Subcutaneous abdominal adipose tissue (tissue), 5 donors: ENCODE data around the gene DNAH8.

ENCODE experiments used
- H3K27ac ChIP-seq: one replicate; pipeline ENCODE4 v1.7.0; 2013; ENCODE audit warnings: low read depth, mild to moderate bottlenecking, inconsistent platforms, low read length, moderate library complexity
- H3K27me3 ChIP-seq, 5 donors: one replicate each; pipeline ENCODE4 v1.7.0; 2013; ENCODE audit warnings: low read length in 5 of 5, inconsistent platforms in 1 of 5; ENCODE audit not compliant: control insufficient read depth in 5 of 5, insufficient read depth in 4 of 5
- H3K36me3 ChIP-seq, 5 donors: one replicate each; pipeline ENCODE4 v1.7.0; 2013; ENCODE audit warnings: low read length in 5 of 5; ENCODE audit not compliant: control insufficient read depth in 5 of 5, insufficient read depth in 5 of 5
- H3K4me1 ChIP-seq, 5 donors: one replicate each; pipeline ENCODE4 v1.7.0; 2013; ENCODE audit warnings: low read length in 5 of 5, mild to moderate bottlenecking in 3 of 5, moderate library complexity in 1 of 5; ENCODE audit not compliant: control insufficient read depth in 5 of 5, insufficient read depth in 5 of 5
- H3K4me3 ChIP-seq, 5 donors: one replicate each; pipeline ENCODE4 v1.7.0; 2013; ENCODE audit warnings: low read length in 5 of 5, low read depth in 1 of 5
- H3K9ac ChIP-seq, 5 donors: one replicate each; pipeline ENCODE4 v1.7.0; 2013; ENCODE audit warnings: low read length in 5 of 5, mild to moderate bottlenecking in 4 of 5, moderate library complexity in 3 of 5
- H3K9me3 ChIP-seq, 5 donors: one replicate each; pipeline ENCODE4 v1.7.0; 2013; ENCODE audit warnings: low read length in 5 of 5; ENCODE audit not compliant: control insufficient read depth in 5 of 5
- donor health status: healthy.
- donor health status: healthy.
- donor health status: healthy.
- donor health status: healthy.
- donor health status: healthy.

The DNAH8 gene

GRCh38 chr6:38773338-38773737 is 58.2 kb downstream of the DNAH8 start:
- Histone ChIP-seq H3K36me3 (no peaks in the 10 kb centered on the region), H3K4me3 (no peak overlapping the region), H3K9me3 (peaks cover 0 to 4% (median 0%) of the 10 kb centered on the region in 5 donors), H3K27me3 (peaks cover 0 to 8% (median 0%) of the 10 kb centered on the region in 5 donors), H3K9ac (no peak overlapping the region), H3K27ac (no peak overlapping the region), H3K4me1 (no peaks in the 10 kb centered on the region)

GRCh38 chr6:38774929-38775707 is 60.0 kb downstream of the DNAH8 start:
- no peaks in the 10 kb centered on the region for H3K36me3 ChIP-seq
- H3K27ac ChIP-seq, result no peak overlapping the region
- H3K9me3 ChIP-seq, result peaks cover 0 to 3% (median 0%) of the 10 kb centered on the region in 5 donors
- no peak overlapping the region for H3K9ac ChIP-seq
- H3K4me1 ChIP-seq, result no peaks in the 10 kb centered on the region
- H3K27me3 ChIP-seq, result peaks cover 0 to 8% (median 0%) of the 10 kb centered on the region in 5 donors
- H3K4me3 ChIP-seq, result no peak overlapping the region

GRCh38 chr6:38775870-38776269 is 60.8 kb downstream of the DNAH8 start:
- Histone ChIP-seq H3K9ac (no peak overlapping the region), H3K4me3 (no peak overlapping the region), H3K36me3 (no peaks in the 10 kb centered on the region), H3K27ac (no peak overlapping the region), H3K27me3 (peaks cover 0 to 8% (median 0%) of the 10 kb centered on the region in 5 donors), H3K4me1 (no peaks in the 10 kb centered on the region), H3K9me3 (peaks cover 0 to 3% (median 0%) of the 10 kb centered on the region in 5 donors)

DNA sequence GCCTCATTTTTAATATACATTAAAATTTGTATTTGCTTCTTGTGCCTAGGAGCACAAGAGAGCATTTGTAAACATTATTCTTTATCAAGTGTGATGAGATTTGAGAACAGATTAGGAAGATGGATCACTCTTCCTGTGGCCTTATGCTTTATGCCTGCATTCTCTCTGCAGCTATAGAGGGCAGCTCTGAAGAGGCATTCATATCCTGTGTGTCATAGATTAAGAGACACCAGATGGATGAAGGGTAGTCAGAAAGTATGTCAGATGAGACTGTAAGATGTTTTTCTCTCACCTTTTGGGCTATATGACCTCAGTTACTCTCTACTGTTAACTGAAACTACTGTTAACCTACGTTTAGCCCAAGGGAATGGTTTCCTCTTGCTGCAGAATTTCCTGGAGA is 61.4 kb downstream of the DNAH8 start:
- no peak overlapping the region for H3K27ac ChIP-seq
- H3K4me3 ChIP-seq, result no peak overlapping the region
- no peaks in the 10 kb centered on the region for H3K36me3 ChIP-seq
- peaks cover 0 to 8% (median 0%) of the 10 kb centered on the region in 5 donors for H3K27me3 ChIP-seq
- peaks cover 0 to 3% (median 0%) of the 10 kb centered on the region in 5 donors for H3K9me3 ChIP-seq
- H3K9ac ChIP-seq, result no peak overlapping the region
- H3K4me1 ChIP-seq, result no peaks in the 10 kb centered on the region

DNA sequence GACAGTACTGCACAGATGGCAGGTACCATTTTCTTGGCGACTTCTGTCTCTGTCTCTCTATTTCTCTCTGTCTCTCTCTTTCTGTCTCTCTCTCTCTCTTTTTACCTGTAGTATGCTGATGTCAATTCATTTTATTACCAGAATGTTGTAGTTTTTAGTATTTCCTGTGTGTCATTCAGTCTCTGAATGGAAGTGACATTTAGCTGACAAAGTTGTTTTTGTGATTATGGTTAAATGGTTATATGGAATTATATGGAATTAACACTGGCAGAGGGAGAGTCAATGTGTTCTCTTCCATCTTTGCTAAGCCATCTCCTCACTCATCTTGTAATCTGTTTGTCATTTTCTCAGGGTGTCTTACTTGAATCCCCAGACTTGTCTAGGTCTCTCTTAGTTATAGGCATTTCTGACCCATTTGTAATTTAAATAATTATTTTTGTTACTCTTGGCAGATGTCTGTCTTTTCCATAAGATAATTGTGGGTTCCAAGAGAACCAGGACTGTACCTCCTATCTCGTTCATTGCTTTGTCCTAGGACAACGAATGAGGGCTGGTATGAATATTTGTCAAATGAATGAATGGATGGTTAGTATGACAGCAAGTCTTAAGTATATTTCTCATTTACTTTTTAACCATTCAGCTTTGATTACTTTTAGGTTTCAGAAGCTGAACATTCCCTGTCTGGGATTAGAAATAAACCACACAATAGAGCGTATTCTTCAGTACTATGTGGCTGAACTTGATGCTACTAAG is 64.4 kb downstream of the DNAH8 start:
- no peaks in the 10 kb centered on the region for H3K36me3 ChIP-seq
- H3K9ac ChIP-seq, result no peak overlapping the region
- no peak overlapping the region for H3K27ac ChIP-seq

DNA sequence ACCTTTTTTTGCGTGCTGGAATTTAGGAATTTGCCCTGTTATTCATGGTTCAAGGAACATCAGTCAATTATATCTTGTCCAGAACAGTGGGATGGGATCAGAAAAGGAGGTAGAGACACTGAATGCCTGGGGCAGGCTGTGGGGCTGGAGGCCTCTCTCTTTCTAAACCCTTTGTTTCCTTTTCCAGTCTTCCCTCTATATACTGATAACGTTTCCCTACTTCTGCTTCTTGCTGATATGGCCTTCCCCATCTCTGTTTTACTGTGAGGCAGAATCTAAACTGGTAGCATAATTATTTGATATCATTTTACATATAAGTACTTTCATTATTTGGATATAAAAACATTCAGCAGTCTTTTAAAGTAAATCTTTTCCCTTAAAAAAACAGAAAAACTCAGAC is 67.5 kb downstream of the DNAH8 start:
- no peak overlapping the region for H3K27ac ChIP-seq
- H3K27me3 ChIP-seq, result peaks cover 0 to 5% (median 4%) of the 10 kb centered on the region in 5 donors
- H3K9me3 ChIP-seq, result no peaks in the 10 kb centered on the region
- H3K9ac ChIP-seq, result no peak overlapping the region
- no peak overlapping the region for H3K4me3 ChIP-seq
- H3K4me1 ChIP-seq, result no peaks in the 10 kb centered on the region
- H3K36me3 ChIP-seq, result no peaks in the 10 kb centered on the region

More for the DNA sequence above, 64.4 kb downstream of the DNAH8 start:
- Histone ChIP-seq H3K27me3 (peaks cover 0 to 9% (median 4%) of the 10 kb centered on the region in 5 donors), H3K4me3 (no peak overlapping the region), H3K4me1 (no peaks in the 10 kb centered on the region), H3K9me3 (no peaks in the 10 kb centered on the region)

DNA sequence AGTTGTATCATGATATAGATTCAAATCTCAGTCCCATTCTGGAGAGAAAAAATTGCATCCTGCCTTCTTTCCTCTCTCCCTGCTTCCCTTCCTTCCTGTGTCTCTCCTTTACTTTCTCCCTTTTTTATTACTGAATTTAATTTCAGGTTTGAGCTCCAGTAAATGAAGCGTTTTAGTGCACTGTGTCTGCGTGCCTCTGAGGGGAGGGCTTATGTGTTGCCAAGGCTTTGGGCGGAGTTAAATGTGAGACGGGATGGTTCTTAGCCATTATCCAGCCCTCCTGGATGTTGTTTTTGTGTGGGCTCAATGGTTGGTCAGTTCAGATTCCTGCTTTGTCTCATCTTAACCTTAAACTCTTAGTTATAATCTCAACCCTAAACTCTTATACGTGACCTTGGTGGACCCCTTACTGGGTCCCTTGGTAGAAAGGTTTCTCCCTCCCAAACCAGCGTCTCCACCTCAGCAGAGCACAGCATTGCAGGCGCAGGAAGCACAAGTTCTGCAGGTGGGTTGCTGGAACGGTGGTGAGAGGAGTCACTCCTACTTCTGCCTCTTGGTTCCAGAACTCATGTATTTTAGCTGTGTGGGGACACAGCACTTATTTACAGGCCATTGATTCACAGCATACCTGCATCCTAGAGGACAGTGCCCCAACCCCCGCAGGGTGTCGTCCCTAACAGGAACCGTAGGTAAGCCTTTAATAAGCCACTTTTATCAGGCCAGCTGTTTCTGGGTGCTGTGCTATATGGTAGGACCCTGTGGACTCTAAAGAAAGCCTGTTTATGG is 68.5 kb downstream of the DNAH8 start:
- Histone ChIP-seq H3K4me1 (no peaks in the 10 kb centered on the region), H3K4me3 (no peak overlapping the region)

GRCh38 chr6:38784506-38785235 is 69.6 kb downstream of the DNAH8 start:
- Histone ChIP-seq H3K4me1 (no peaks in the 10 kb centered on the region), H3K9ac (no peak overlapping the region), H3K27me3 (peaks cover 0 to 5% (median 4%) of the 10 kb centered on the region in 5 donors), H3K27ac (no peak overlapping the region), H3K36me3 (no peaks in the 10 kb centered on the region), H3K4me3 (no peak overlapping the region), H3K9me3 (no peaks in the 10 kb centered on the region)

More for the DNA sequence above, 68.5 kb downstream of the DNAH8 start:
- Histone ChIP-seq H3K36me3 (no peaks in the 10 kb centered on the region), H3K27me3 (peaks cover 0 to 5% (median 4%) of the 10 kb centered on the region in 5 donors), H3K9ac (no peak overlapping the region), H3K9me3 (no peaks in the 10 kb centered on the region), H3K27ac (no peak overlapping the region)

DNA sequence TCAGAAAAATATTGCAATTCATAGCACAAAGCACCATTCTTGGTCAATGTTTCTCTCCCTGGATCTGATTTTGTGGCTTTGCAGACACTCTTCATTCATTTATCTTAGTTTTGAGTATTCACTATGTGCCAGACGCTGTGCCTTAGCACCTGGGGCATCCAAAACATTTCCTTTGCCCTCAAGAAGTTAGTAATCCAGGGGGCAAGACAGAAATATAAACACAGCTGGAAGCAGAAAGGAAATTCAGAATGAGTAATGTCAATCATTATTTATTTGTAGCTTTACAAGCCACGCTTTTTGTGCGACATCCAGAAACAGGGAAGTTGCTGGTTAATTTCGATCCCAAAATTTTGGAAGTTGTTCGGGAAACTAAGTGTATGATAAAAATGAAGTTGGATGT is 71.4 kb downstream of the DNAH8 start:
- Histone ChIP-seq H3K4me1 (no peaks in the 10 kb centered on the region), H3K9ac (no peak overlapping the region), H3K9me3 (no peaks in the 10 kb centered on the region), H3K27me3 (peaks cover 0 to 5% (median 4%) of the 10 kb centered on the region in 5 donors), H3K36me3 (no peaks in the 10 kb centered on the region), H3K27ac (no peak overlapping the region), H3K4me3 (no peak overlapping the region)
